Activated CD4-positive, alpha-beta T cell treated with anti-CD3 and anti-CD28 coated beads for 36 hours (primary cell): ENCODE measurements around the gene CDKN1C. TPM values are rescaled to one million over a fixed set of nuclear protein-coding genes. Genes with fewer than 3 reads are reported as not detected.

Source experiments
- ATAC-seq: fragments of 200-7000 bp; cut with Tn5 transposase; one replicate; pipeline ENCODE4 v1.10.0; 2021; ENCODE audit warnings: mild to moderate bottlenecking, moderate library complexity
- CTCF ChIA-PET: fragments of 350-600 bp; sonication (Branson Sonifier 250); formaldehyde crosslinking; loops from one replicate; lab custom pipeline; 2021; ENCODE audit warnings: antibody characterized with exemption; lab: Charles Lee
- POLR2A ChIA-PET: fragments of 350-600 bp; sonication (Branson Sonifier 250); formaldehyde crosslinking; loops from one replicate; lab custom pipeline; 2021; ENCODE audit warnings: antibody characterized with exemption, inconsistent platforms; lab: Charles Lee
- DNase-seq: peaks from one replicate; pipeline ENCODE4 v3.0.0-alpha.2; 2020
- H3K27ac Mint-ChIP-seq: one replicate; pipeline ENCODE4 v1.8.0; 2021; ENCODE audit warnings: mixed read lengths
- H3K27me3 Mint-ChIP-seq: one replicate; pipeline ENCODE4 v1.8.0; 2021; ENCODE audit warnings: mixed read lengths
- H3K36me3 Mint-ChIP-seq: one replicate; pipeline ENCODE4 v1.8.0; 2021; ENCODE audit warnings: low read depth, mixed read lengths
- H3K4me1 Mint-ChIP-seq: one replicate; pipeline ENCODE4 v1.8.0; 2021; ENCODE audit warnings: mixed read lengths
- H3K4me3 Mint-ChIP-seq: one replicate; pipeline ENCODE4 v1.8.0; 2021; ENCODE audit warnings: mild to moderate bottlenecking, moderate library complexity, mixed read lengths
- H3K9me3 Mint-ChIP-seq: one replicate; pipeline ENCODE4 v1.8.0; 2021; ENCODE audit warnings: low read depth, mixed read lengths
- intact Hi-C, 2 experiments: fragments of 100-400 bp; cut with DNase I in 1 of 2; cut with micrococcal nuclease in 1 of 2; formaldehyde crosslinking; loops; one replicate each; pipeline versions ENCODE4 v1.14.2 to v1.15.1; 2022 to 2024; cut with DNase I, micrococcal nuclease
- total RNA-seq, 2 experiments: library from RNA; stranded (reverse); gene quantifications; one replicate each; pipeline ENCODE4 v1.2.3, GENCODE V29; 2021

The CDKN1C gene
- total RNA-seq, 2 experiments from 2014 or later: 0.21 to 0.53 TPM

GRCh38 chr11:2864901-2865300, 20.7 kb downstream of the CDKN1C start:
- H3K4me1 Mint-ChIP-seq: no peaks in the 10 kb centered on the region
- H3K9me3 Mint-ChIP-seq: no peaks in the 10 kb centered on the region
- no peaks in the 10 kb centered on the region for H3K36me3 Mint-ChIP-seq
- no peak overlapping the region for H3K27ac Mint-ChIP-seq
- no peak overlapping the region for H3K4me3 Mint-ChIP-seq
- CTCF ChIA-PET: no interaction called here
- DNase-seq (no peak), ATAC-seq (no peak)
- intact Hi-C loops: no loop called here
- peaks cover 37% of the 10 kb centered on the region for H3K27me3 Mint-ChIP-seq
- POLR2A ChIA-PET: no interaction called here

DNA sequence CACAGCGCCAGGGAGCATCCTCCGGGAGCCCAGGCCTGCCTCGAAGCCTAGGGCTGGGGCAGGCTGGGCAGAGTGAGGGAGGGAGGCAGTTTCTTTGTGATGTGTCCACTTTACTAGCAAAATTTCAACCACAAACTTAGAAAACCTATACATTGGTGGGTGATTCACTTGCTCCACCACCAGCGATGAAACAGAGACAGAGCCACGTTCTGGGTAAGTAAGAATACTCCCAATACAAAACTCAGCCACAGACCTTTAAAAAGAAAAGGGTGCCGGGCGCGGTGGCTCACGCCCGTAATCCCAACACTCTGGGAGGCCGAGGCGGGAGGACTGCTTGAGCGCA, 22.3 kb downstream of the CDKN1C start:
- H3K36me3 Mint-ChIP-seq: no peaks in the 10 kb centered on the region
- no peak overlapping the region for H3K4me3 Mint-ChIP-seq
- CTCF ChIA-PET: no interaction called here
- intact Hi-C loops: no loop called here
- DNase-seq (no peak), ATAC-seq (peak; percentile 27)
- H3K27ac Mint-ChIP-seq: no peak overlapping the region
- H3K27me3 Mint-ChIP-seq: peaks cover 31% of the 10 kb centered on the region
- POLR2A ChIA-PET: no interaction called here
- H3K4me1 Mint-ChIP-seq: no peaks in the 10 kb centered on the region
- H3K9me3 Mint-ChIP-seq: no peaks in the 10 kb centered on the region

- Mint-ChIP-seq H3K9me3 (no peaks in the 10 kb centered on the region), H3K27ac (no peak overlapping the region), H3K4me3 (no peak overlapping the region), H3K36me3 (no peaks in the 10 kb centered on the region), H3K4me1 (no peaks in the 10 kb centered on the region), H3K27me3 (peaks cover 28% of the 10 kb centered on the region)
- intact Hi-C loops: no loop called here
- CTCF ChIA-PET: no interaction called here
- no peak for ATAC-seq
- no peak for DNase-seq
- POLR2A ChIA-PET: no interaction called here
Measured at GRCh38 chr11:2862395-2863275, 22.9 kb downstream of the CDKN1C start.

GRCh38 chr11:2860636-2861035, 24.9 kb downstream of the CDKN1C start:
- Mint-ChIP-seq H3K36me3 (no peaks in the 10 kb centered on the region), H3K4me1 (no peaks in the 10 kb centered on the region), H3K27me3 (peaks cover 20% of the 10 kb centered on the region), H3K27ac (no peak overlapping the region), H3K9me3 (no peaks in the 10 kb centered on the region), H3K4me3 (no peak overlapping the region)
- ChIA-PET CTCF (interaction anchor here (1.1 kb wide), 1 partner anchor 27 kb away, joined by 3 read pairs; no protein-coding TSS in a partner anchor), POLR2A (no interaction called here)
- intact Hi-C loops: no loop called here
- ATAC-seq (peak; percentile 84), DNase-seq (peak; percentile 61)

- ATAC-seq (no peak), DNase-seq (no peak)
- Mint-ChIP-seq H3K36me3 (no peaks in the 10 kb centered on the region), H3K9me3 (no peaks in the 10 kb centered on the region), H3K4me3 (no peak overlapping the region), H3K27me3 (peaks cover 16% of the 10 kb centered on the region), H3K4me1 (no peaks in the 10 kb centered on the region), H3K27ac (no peak overlapping the region)
- intact Hi-C loops: no loop called here
- POLR2A ChIA-PET: no interaction called here
- CTCF ChIA-PET: no interaction called here
Measured at GRCh38 chr11:2859699-2860037, 25.9 kb downstream of the CDKN1C start.

- H3K27me3 Mint-ChIP-seq: peaks cover 13% of the 10 kb centered on the region
- no peaks in the 10 kb centered on the region for H3K4me1 Mint-ChIP-seq
- ChIA-PET POLR2A (no interaction called here), CTCF (no interaction called here)
- no peaks in the 10 kb centered on the region for H3K36me3 Mint-ChIP-seq
- no peaks in the 10 kb centered on the region for H3K9me3 Mint-ChIP-seq
- no peak overlapping the region for H3K4me3 Mint-ChIP-seq
- DNase-seq (no peak), ATAC-seq (no peak)
- no peak overlapping the region for H3K27ac Mint-ChIP-seq
- intact Hi-C loops: no loop called here
Measured at GRCh38 chr11:2858995-2859698, 26.4 kb downstream of the CDKN1C start.

DNA sequence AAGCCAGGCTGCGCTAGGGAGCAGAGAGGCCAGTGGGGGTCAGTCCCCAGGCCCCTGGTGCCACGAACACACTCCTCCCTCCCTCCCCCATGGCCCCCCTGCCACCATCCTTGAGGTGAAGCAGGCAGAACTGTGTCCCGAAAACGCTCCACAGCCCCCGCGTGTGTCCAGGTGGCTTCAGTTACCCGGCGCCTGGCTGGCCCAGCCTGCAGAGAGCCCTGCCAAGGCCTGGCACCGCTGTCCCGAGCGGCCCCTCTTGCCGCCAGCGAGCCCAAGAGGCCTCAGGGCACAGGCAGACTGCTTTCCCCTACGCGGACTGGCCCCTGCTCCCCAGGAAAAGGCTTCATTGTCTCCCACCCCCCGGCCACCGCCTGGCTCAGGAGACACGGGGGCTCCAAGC, 27.7 kb downstream of the CDKN1C start:
- intact Hi-C loops: no loop called here
- Mint-ChIP-seq H3K36me3 (no peaks in the 10 kb centered on the region), H3K4me3 (no peak overlapping the region), H3K27me3 (peaks cover 5% of the 10 kb centered on the region), H3K9me3 (no peaks in the 10 kb centered on the region), H3K4me1 (no peaks in the 10 kb centered on the region), H3K27ac (no peak overlapping the region)
- DNase-seq (no peak), ATAC-seq (no peak)
- POLR2A ChIA-PET: no interaction called here
- CTCF ChIA-PET: no interaction called here

GRCh38 chr11:2857276-2857675, 28.3 kb downstream of the CDKN1C start:
- DNase-seq: no peak
- H3K27ac Mint-ChIP-seq: no peak overlapping the region
- H3K4me1 Mint-ChIP-seq: no peaks in the 10 kb centered on the region
- CTCF ChIA-PET: no interaction called here
- no peak for ATAC-seq
- no peak overlapping the region for H3K4me3 Mint-ChIP-seq
- intact Hi-C loops: no loop called here
- POLR2A ChIA-PET: no interaction called here
- peaks cover 5% of the 10 kb centered on the region for H3K27me3 Mint-ChIP-seq
- H3K36me3 Mint-ChIP-seq: no peaks in the 10 kb centered on the region
- H3K9me3 Mint-ChIP-seq: no peaks in the 10 kb centered on the region

GRCh38 chr11:2855162-2855561, 30.4 kb downstream of the CDKN1C start:
- Mint-ChIP-seq H3K36me3 (no peaks in the 10 kb centered on the region), H3K27me3 (no peaks in the 10 kb centered on the region), H3K27ac (no peak overlapping the region), H3K4me1 (no peaks in the 10 kb centered on the region), H3K9me3 (no peaks in the 10 kb centered on the region), H3K4me3 (no peak overlapping the region)
- intact Hi-C loops: no loop called here
- ATAC-seq: no peak
- ChIA-PET POLR2A (no interaction called here), CTCF (interaction anchor here (0.5 kb wide), 1 partner anchor 22 kb away, joined by 4 read pairs; no protein-coding TSS in a partner anchor)
- no peak for DNase-seq

DNA sequence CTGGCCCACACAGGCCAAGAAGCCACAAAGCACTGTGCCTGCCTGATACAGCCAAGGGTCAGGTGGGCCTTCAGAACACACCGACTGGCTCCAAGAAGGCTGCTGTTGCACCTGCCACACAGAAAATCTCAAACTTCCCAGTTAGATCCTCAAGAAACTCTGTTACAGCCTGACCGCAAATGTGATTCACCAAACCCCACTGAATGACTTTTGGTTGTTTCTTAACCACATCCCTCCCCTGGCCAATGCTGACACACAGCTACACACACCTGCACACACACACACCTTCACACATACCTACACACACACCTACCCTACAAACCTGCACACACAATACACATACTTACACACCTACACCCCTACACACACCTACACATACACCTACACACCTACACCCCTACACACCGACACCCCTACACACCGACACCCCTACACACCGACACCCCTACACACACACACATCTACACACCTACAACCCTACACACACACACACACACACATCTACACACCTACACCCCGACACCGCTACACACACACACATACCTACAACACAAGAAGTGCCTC, 31.5 kb downstream of the CDKN1C start:
- intact Hi-C loops: no loop called here
- ChIA-PET CTCF (no interaction called here), POLR2A (no interaction called here)
- H3K36me3 Mint-ChIP-seq: no peaks in the 10 kb centered on the region
- H3K27ac Mint-ChIP-seq: no peak overlapping the region
- H3K4me1 Mint-ChIP-seq: no peaks in the 10 kb centered on the region
- DNase-seq (no peak), ATAC-seq (no peak)
- H3K4me3 Mint-ChIP-seq: no peak overlapping the region
- no peaks in the 10 kb centered on the region for H3K27me3 Mint-ChIP-seq
- no peaks in the 10 kb centered on the region for H3K9me3 Mint-ChIP-seq

- POLR2A ChIA-PET: no interaction called here
- intact Hi-C loops: no loop called here
- DNase-seq (no peak), ATAC-seq (no peak)
- no peak overlapping the region for H3K4me3 Mint-ChIP-seq
- H3K9me3 Mint-ChIP-seq: no peaks in the 10 kb centered on the region
- no peaks in the 10 kb centered on the region for H3K27me3 Mint-ChIP-seq
- no peak overlapping the region for H3K27ac Mint-ChIP-seq
- H3K36me3 Mint-ChIP-seq: no peaks in the 10 kb centered on the region
- CTCF ChIA-PET: no interaction called here
- no peaks in the 10 kb centered on the region for H3K4me1 Mint-ChIP-seq
Measured at GRCh38 chr11:2853401-2853800, 32.2 kb downstream of the CDKN1C start.
